Fibroblast of lung (primary cell): Measurements from ENCODE around the gene SP9. TPM values are rescaled to one million over a fixed set of nuclear protein-coding genes. Genes with fewer than 3 reads are reported as not detected.
"Not testable (repeated sequence)": the region's sequence is repeated elsewhere in the genome, so short reads cannot be mapped to it uniquely, and the experiment has no call there.

Source experiments
- DNase-seq, 2 donors: peaks; one replicate each; pipeline versions ENCODE4 v3.0.0 to v3.0.0-alpha.2; 2010; ENCODE audit warnings: low read depth in 2 of 2
- H2AFZ ChIP-seq: 2 replicates; pipeline ENCODE4 v1.5.1; 2012; ENCODE audit warnings: low read length, control low read depth, inconsistent platforms
- H3K27ac ChIP-seq: 2 replicates; pipeline ENCODE4 v1.5.1; 2011; ENCODE audit warnings: low read length, control low read depth; ENCODE audit not compliant: insufficient read depth
- H3K27me3 ChIP-seq: 2 replicates; pipeline ENCODE4 v1.5.1; 2011; ENCODE audit warnings: mild to moderate bottlenecking, low read length; ENCODE audit not compliant: control insufficient read depth, insufficient read depth
- H3K36me3 ChIP-seq: 2 replicates; pipeline ENCODE4 v1.5.1; 2011; ENCODE audit warnings: low read length; ENCODE audit not compliant: control insufficient read depth, insufficient read depth
- H3K4me1 ChIP-seq: 2 replicates; pipeline ENCODE4 v1.5.1; 2011; ENCODE audit warnings: low read length; ENCODE audit not compliant: control insufficient read depth, insufficient read depth; ENCODE audit errors: extremely low read depth
- H3K4me2 ChIP-seq: 2 replicates; pipeline ENCODE4 v1.5.1; 2011; ENCODE audit warnings: low read length, control low read depth; ENCODE audit not compliant: insufficient read depth; ENCODE audit errors: extremely low read depth
- H3K4me3 ChIP-seq, 4 experiments: fragments of 200-600 bp in 1 of 4; sonication (generic) in 1 of 4; replicated peaks in 1 of 4; 2 replicates each; pipeline ENCODE4 v1.5.1; 2011 to 2016; ENCODE audit warnings: low read length in 4 of 4, low read depth in 3 of 4, mild to moderate bottlenecking in 3 of 4, control low read depth in 2 of 4, inconsistent platforms in 1 of 4, mixed read lengths in 1 of 4; ENCODE audit not compliant: insufficient read depth in 1 of 4; ENCODE audit errors: control extremely low read depth in 1 of 4
- H3K79me2 ChIP-seq: 2 replicates; pipeline ENCODE4 v1.5.1; 2012; ENCODE audit warnings: mild to moderate bottlenecking, low read length, inconsistent platforms; ENCODE audit not compliant: control insufficient read depth, insufficient read depth
- H3K9ac ChIP-seq: 2 replicates; pipeline ENCODE4 v1.5.1; 2011; ENCODE audit warnings: mild to moderate bottlenecking, low read length, control low read depth; ENCODE audit not compliant: insufficient read depth
- H3K9me3 ChIP-seq: 2 replicates; pipeline ENCODE4 v1.5.1; 2012; ENCODE audit warnings: low read depth, low read length; ENCODE audit not compliant: control insufficient read depth, insufficient read depth
- H4K20me1 ChIP-seq: 2 replicates; pipeline ENCODE4 v1.5.1; 2011; ENCODE audit warnings: low read length; ENCODE audit not compliant: control insufficient read depth, insufficient read depth; ENCODE audit errors: extremely low read depth
- EZH2 ChIP-seq: IDR thresholded peaks from 2 replicates; pipeline ENCODE4 v1.5.1; 2012; ENCODE audit warnings: low read length, control low read depth, mild to moderate bottlenecking; ENCODE audit errors: missing control alignments
- polyA plus RNA-seq, 2 donors: library from polyadenylated mRNA; depleted of rRNA in 1 of 2; stranded (reverse) in 1 of 2; unstranded in 1 of 2; fragments of >200 nt; gene quantifications; 2 replicates each; pipeline ENCODE4 v1.2.1, GENCODE V29; 2011 to 2012; ENCODE audit warnings: missing spikeins in 1 of 2
- total RNA-seq: library from RNA; depleted of rRNA; stranded (reverse); fragments of >200 nt; gene quantifications from 2 replicates; pipeline ENCODE4 v1.2.1, GENCODE V29; 2014
- TF ChIP-seq, protein P1 (sequence below), 2 donors: IDR thresholded peaks in 1 of 2; conservative IDR thresholded peaks in 1 of 2; 1 replicate in 1 of 2; 2 replicates in 1 of 2; pipeline ENCODE4 v1.5.1; 2011 to 2012; ENCODE audit warnings: low read length in 2 of 2, control low read depth in 1 of 2, inconsistent platforms in 1 of 2, low read depth in 1 of 2, mild to moderate bottlenecking in 1 of 2

The SP9 gene
- total and polyA plus RNA-seq, 2 donors (not counting 1 experiment from before 2014, with no cell fraction given), result not detected

DNA sequence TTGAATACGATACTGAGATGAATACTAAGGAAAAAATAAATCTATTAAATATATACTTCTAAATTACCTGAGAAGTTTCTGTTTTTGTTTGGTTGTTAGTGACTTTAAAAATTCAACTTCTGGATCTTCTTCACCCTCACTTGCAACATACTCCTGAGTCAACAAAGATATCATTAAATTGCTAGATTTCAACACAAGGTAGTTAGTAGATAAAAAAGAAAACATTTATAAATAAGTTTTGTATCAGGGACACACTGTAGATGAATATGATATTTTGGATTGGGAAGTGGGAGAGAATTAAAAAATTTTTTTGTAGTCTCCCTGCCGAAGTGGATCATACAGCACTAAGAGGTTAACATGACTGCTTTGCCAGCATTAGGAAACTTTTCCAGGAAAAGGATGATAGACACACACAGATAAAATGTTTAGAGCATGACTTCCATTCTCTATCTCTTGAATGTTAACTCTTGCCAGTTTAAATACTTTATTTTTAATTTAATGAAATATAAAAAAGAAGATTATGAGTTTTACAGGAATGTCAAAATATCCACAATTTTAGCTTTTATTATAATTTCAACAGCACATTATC lies 15.9 kb downstream of the SP9 start:
- DNase-seq, result no peak
- no peak for TF ChIP-seq EZH2
- TF ChIP-seq, protein P1, sequence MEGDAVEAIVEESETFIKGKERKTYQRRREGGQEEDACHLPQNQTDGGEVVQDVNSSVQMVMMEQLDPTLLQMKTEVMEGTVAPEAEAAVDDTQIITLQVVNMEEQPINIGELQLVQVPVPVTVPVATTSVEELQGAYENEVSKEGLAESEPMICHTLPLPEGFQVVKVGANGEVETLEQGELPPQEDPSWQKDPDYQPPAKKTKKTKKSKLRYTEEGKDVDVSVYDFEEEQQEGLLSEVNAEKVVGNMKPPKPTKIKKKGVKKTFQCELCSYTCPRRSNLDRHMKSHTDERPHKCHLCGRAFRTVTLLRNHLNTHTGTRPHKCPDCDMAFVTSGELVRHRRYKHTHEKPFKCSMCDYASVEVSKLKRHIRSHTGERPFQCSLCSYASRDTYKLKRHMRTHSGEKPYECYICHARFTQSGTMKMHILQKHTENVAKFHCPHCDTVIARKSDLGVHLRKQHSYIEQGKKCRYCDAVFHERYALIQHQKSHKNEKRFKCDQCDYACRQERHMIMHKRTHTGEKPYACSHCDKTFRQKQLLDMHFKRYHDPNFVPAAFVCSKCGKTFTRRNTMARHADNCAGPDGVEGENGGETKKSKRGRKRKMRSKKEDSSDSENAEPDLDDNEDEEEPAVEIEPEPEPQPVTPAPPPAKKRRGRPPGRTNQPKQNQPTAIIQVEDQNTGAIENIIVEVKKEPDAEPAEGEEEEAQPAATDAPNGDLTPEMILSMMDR (conservative IDR thresholded peaks at IDR 0.05 in 1 of 2, IDR thresholded peaks at IDR 0.05 in 1 of 2; ENCODE audit: low read depth in 1 of 2, low read length in 2 of 2), result no peak

DNA sequence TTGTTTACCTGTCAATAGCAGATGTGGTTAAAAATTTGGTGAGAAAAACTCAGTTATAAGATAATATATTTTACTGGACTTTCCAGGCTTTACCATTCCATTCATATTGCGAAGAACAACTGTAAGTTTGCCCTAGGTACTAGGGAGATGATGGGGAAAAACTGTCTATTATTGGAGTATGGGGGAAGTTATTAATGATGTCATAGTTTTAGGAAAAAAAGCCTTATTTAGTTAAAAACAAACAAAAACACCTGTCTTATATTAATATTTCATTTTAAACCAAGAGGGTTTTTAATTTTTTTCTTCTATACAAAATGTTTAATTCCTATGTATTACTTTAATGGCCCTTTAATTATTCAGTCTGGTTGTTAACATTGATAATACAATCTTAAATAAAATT lies 18.2 kb downstream of the SP9 start:
- Histone ChIP-seq H4K20me1 (no peaks in the 10 kb centered on the region), H3K79me2 (no peaks in the 10 kb centered on the region), H3K4me1 (no peaks in the 10 kb centered on the region), H3K27ac (no peak overlapping the region), H3K9ac (no peak overlapping the region), H3K4me2 (no peak overlapping the region), H2AFZ (no peak overlapping the region), H3K36me3 (peaks cover 1% of the 10 kb centered on the region), H3K4me3 (no peak overlapping the region), H3K9me3 (no peaks in the 10 kb centered on the region), H3K27me3 (no peaks in the 10 kb centered on the region)
- TF ChIP-seq, protein P1 (conservative IDR thresholded peaks at IDR 0.05 in 1 of 2, IDR thresholded peaks at IDR 0.05 in 1 of 2; ENCODE audit: low read depth in 1 of 2, low read length in 2 of 2), result no peak
- TF ChIP-seq EZH2, result no peak
- no peak for DNase-seq

More for the DNA sequence above, 15.9 kb downstream of the SP9 start:
- no peak overlapping the region for H3K4me2 ChIP-seq
- no peak overlapping the region for H3K27ac ChIP-seq
- H3K79me2 ChIP-seq, result no peaks in the 10 kb centered on the region
- no peaks in the 10 kb centered on the region for H3K4me1 ChIP-seq
- no peak overlapping the region for H3K4me3 ChIP-seq
- H3K36me3 ChIP-seq, result peaks cover 1% of the 10 kb centered on the region
- H3K9ac ChIP-seq, result no peak overlapping the region
- H3K9me3 ChIP-seq, result no peaks in the 10 kb centered on the region
- no peaks in the 10 kb centered on the region for H4K20me1 ChIP-seq
- no peaks in the 10 kb centered on the region for H3K27me3 ChIP-seq
- H2AFZ ChIP-seq, result no peak overlapping the region

DNA sequence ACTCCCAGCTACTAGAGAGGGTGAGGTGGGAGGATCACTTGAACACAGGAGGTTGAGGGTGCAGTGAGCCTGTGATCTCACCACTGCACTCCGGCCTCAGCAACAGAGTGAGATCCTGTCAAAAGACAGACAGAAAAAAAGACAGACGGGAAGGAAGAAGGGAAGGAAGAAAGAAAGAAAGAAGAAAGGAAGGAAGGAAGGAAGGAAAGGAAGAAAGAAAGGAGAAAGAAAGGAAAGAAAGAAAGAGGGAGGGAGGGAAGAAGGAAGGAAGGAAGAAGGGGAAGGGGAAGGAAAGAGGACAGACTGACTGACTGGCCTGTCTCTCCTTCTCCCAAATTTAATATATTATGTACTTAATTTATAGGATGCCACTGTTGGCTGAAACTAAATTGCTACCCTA lies 21.6 kb downstream of the SP9 start:
- H3K4me1 ChIP-seq, result no peaks in the 10 kb centered on the region
- no peak overlapping the region for H3K4me2 ChIP-seq
- H4K20me1 ChIP-seq, result no peaks in the 10 kb centered on the region
- H3K36me3 ChIP-seq, result peaks cover 1% of the 10 kb centered on the region
- no peak overlapping the region for H3K9ac ChIP-seq
- DNase-seq, result no peak
- no peak overlapping the region for H3K4me3 ChIP-seq
- H2AFZ ChIP-seq, result no peak overlapping the region
- H3K27me3 ChIP-seq, result no peaks in the 10 kb centered on the region
- H3K79me2 ChIP-seq, result no peaks in the 10 kb centered on the region
- H3K27ac ChIP-seq, result no peak overlapping the region
- no peaks in the 10 kb centered on the region for H3K9me3 ChIP-seq
- TF ChIP-seq, protein P1 (conservative IDR thresholded peaks at IDR 0.05 in 1 of 2, IDR thresholded peaks at IDR 0.05 in 1 of 2; ENCODE audit: low read depth in 1 of 2, low read length in 2 of 2), result no peak
- no peak for TF ChIP-seq EZH2

DNA sequence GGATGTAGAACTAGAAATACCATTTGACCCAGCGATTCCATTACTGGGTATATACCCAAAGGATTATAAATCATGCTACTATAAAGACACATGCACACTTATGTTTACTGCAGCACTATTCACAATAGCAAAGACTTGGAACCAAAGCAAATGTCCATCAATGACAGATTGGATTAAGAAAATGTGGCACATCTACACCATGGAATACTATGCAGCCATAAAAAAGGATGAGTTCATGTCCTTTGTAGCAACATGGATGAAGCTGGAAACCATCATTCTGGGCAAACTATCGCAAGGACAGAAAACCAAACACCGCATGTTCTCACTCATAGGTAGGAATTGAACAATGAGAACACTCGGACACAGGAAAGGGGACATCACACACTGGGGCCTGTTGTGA lies 24.9 kb downstream of the SP9 start:
- H3K27ac ChIP-seq, result not testable (repeated sequence)

More for the DNA sequence above, 24.9 kb downstream of the SP9 start:
- not testable (repeated sequence) for H3K4me3 ChIP-seq, H3K4me2 ChIP-seq, H3K9ac ChIP-seq, DNase-seq, H3K9me3 ChIP-seq, H3K4me1 ChIP-seq, H3K27me3 ChIP-seq, H4K20me1 ChIP-seq, H3K36me3 ChIP-seq, H2AFZ ChIP-seq, H3K79me2 ChIP-seq
